Keratinocyte (primary cell): ENCODE data around the gene DYNC1I1.

Source experiments
- CTCF ChIP-seq, 3 experiments: IDR thresholded peaks in 1 of 3; conservative IDR thresholded peaks in 1 of 3; optimal IDR thresholded peaks in 1 of 3; 2 replicates in 2 of 3; 3 replicates in 1 of 3; pipeline versions ENCODE3 to v1.5.1; 2011; ENCODE audit warnings: low read length in 3 of 3, mild to moderate bottlenecking in 3 of 3, moderate library complexity in 2 of 3, control low read depth in 1 of 3, inconsistent platforms in 1 of 3; ENCODE audit not compliant: insufficient read depth in 2 of 3; ENCODE audit errors: extremely low read depth in 1 of 3
- EZH2 ChIP-seq: IDR thresholded peaks from one replicate; pipeline ENCODE4 v1.6.1; 2012; ENCODE audit warnings: inconsistent platforms, mild to moderate bottlenecking, low read length, moderate library complexity

GRCh38 chr7:95867309-95867708 is 95.0 kb downstream of the DYNC1I1 start:
- TF ChIP-seq CTCF (optimal IDR thresholded peaks at IDR 0.05 in 1 of 3, IDR thresholded peaks at IDR 0.05 in 1 of 3, conservative IDR thresholded peaks at IDR 0.05 in 1 of 3; ENCODE audit: extremely low read depth in 1 of 3, insufficient read depth in 2 of 3, low read length in 3 of 3): no peak
- no peak for TF ChIP-seq EZH2
